ENCODE results near the gene PLCE1. TPM values are rescaled to one million over a fixed set of nuclear protein-coding genes. Genes with fewer than 3 reads are reported as not detected.

PLCE1 gene
- total RNA-seq, 1 donor from 2014 or later: 10.1 TPM

- no peak for DNase-seq
These were observed 30.2 kb downstream of the PLCE1 start for GRCh38 chr10:94023906-94024305.

GRCh38 chr10:94024407-94024806 is 30.7 kb downstream of the PLCE1 start:
- no peak for DNase-seq

GRCh38 chr10:94025806-94026205 is 32.1 kb downstream of the PLCE1 start:
- DNase-seq: no peak

GRCh38 chr10:94027197-94027596 is 33.5 kb downstream of the PLCE1 start:
- no peak for DNase-seq

- DNase-seq: no peak
These were observed 36.2 kb downstream of the PLCE1 start for GRCh38 chr10:94029955-94030354.

- no peak for DNase-seq
These were observed 42.4 kb downstream of the PLCE1 start for GRCh38 chr10:94035982-94036765.

- no peak for DNase-seq
These were observed 43.0 kb downstream of the PLCE1 start for GRCh38 chr10:94036766-94037033.

- no peak for DNase-seq
These were observed 43.6 kb downstream of the PLCE1 start for GRCh38 chr10:94037286-94037685.

GRCh38 chr10:94038024-94038423 is 44.3 kb downstream of the PLCE1 start:
- DNase-seq: no peak

GRCh38 chr10:94041206-94041605 is 47.5 kb downstream of the PLCE1 start:
- no peak for DNase-seq

GRCh38 chr10:94042001-94042833 is 48.5 kb downstream of the PLCE1 start:
- DNase-seq: no peak

- no peak for DNase-seq
These were observed 49.1 kb downstream of the PLCE1 start for GRCh38 chr10:94042834-94043175.

Other genes starting within 250 kb of the PLCE1 start
- 66.1 TPM for gene LGI1, start 236.0 kb upstream of the PLCE1 start, total RNA-seq
- gene SLC35G1, start 100.0 kb upstream of the PLCE1 start, total RNA-seq: 5.9 TPM

Measured in occipital lobe (tissue), 2 donors.